ENCODE data around the gene FRMD4A.

GRCh38 chr10:13716081-13717071 lies 614.3 kb downstream of the FRMD4A start:
- TF ChIP-seq CTCF (IDR thresholded peaks at IDR 0.05) (no peak), POLR2AphosphoS5 (IDR thresholded peaks at IDR 0.05) (no peak), POLR2A (IDR thresholded peaks at IDR 0.05) (no peak), EP300 (IDR thresholded peaks at IDR 0.05) (no peak)
